Measurements from ENCODE around the gene ANGEL1.

ANGEL1 gene

DNA sequence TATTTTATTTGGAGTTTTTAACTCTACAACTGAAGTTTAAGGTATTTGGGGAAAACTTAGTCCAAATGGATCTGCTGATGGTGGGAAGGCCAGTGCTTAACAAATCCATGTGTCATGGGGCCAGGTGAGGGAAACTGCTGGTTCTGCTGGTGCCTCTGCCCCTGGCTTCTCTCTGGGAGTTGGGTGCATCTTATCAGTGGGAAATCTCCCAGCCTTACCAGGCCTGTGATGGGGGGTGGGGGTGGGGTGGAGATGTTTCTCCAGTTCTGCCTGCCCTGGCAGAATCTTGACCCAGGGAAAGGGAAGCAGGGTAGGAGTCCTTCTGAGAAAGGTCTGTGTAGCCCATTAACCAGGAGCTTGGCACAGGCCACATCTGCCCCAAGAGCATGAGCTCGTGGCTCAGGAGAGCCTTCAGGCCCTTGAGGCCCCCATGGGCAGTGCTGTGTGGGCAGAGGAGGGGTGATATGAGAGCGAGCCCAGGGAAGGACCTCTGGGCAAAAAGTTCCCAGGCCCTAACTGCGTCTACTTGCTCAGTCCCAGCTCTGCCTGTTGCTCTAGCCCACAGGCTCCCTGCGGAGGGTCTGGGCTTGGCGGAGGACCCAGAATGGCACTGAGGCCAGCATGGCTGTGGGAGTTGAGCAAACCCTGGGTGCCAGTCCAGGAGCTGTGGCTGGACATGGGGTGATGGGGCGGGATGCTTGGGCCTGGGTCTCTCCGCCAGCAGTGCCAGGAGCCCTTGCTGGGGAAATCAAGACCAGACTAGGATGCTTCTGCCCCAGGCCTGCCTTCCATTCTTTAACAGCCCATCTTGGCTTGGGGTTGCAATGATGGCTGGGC is 33.2 kb downstream of the ANGEL1 start:
- DNase-seq (ENCODE audit: low read depth in 2 of 2, low spot score in 1 of 2) = no peak

DNA sequence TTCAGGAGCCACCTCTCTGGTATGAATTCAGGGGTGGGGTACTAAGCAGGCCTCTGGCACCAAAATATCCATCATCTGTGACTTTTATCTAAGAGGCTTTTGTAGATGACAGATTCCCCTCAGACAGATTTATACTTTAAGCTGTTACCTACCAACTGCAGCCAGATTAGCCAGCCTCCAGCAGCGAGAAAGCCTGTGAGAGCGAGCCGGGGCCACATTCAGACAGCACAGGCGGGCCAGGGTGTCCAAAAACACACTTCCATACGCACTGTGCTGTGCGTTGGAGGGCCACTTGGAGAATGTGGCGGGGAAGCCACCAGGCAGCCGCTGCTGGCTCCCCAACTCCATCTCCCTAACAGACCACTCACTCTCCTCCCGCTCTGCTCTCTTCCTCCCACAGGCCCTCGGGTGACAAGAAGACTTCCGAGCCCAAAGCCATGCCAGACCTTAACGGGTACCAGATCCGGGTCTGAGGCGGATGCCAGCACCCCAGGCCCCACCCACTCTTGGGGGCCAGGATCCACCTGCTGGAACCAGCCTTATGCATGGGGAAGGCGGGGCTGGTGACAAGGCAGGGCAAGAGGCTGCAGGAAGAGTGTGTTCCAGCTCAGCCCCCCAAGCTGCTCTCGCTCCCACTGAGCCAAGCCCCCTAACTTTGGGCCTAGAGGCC is 34.0 kb downstream of the ANGEL1 start:
- no peak for DNase-seq (ENCODE audit: low read depth in 2 of 2, low spot score in 1 of 2)

DNA sequence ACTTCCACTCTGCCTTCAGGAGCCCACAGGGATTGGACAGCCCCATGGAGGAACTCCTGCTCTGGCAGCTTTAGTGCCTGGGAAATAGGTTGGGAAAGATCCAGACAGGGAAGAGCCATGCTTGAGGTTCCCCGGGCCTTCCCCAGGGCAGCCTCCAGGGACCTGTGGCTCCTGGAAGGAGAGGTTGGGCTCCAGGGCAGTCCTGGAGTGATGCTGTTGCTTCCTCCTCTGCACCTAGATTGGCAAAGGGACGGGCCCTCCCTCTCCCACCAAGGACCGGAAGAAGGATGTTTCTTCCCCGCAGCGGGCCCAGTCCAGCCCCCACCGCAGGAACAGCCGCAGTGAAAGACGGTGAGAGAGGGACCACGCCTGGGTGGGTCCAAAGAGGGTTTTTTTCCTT is 35.0 kb downstream of the ANGEL1 start:
- no peak for DNase-seq (ENCODE audit: low read depth in 2 of 2, low spot score in 1 of 2)

DNA sequence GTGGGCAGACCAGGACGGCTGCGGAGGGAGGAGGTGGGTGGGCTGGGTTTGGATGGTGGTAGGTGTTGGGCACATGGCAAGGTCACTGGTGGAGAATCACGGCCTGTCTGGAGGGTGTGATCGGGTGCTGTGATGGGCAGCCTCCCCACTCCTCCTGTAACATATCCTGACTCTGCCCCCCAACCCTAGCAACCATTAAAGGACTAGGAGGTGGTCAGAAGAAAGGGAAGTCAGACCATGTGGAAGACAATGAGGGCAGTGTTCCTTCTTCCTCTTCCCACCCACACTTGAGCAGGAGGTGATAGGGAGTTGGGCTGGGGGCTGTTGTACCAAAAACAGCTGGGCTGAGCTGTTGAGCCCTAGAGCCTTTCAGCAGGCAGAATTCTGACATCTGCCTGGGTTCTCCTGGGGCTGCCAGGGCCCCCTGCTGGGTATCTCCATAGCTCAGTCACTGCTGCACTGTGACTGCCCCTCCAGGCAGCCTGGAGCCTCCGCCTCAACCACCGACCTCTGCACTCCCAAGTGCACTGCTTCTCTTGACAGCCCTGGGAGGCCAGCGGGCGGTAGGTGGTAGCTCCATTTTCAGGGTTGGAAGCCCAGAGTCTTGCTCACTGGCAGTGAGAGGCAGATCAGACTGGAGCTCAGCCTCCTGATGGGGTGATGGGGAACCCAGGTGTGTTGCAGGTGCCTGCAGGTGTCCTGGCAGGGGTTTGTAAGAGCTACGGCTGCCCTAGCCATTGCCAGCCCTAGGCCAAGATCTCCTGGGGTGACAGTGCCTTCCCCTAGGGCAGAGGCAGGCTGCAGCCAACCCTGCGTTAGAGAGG is 36.0 kb downstream of the ANGEL1 start:
- no peak for DNase-seq (ENCODE audit: low read depth in 2 of 2, low spot score in 1 of 2)

DNA sequence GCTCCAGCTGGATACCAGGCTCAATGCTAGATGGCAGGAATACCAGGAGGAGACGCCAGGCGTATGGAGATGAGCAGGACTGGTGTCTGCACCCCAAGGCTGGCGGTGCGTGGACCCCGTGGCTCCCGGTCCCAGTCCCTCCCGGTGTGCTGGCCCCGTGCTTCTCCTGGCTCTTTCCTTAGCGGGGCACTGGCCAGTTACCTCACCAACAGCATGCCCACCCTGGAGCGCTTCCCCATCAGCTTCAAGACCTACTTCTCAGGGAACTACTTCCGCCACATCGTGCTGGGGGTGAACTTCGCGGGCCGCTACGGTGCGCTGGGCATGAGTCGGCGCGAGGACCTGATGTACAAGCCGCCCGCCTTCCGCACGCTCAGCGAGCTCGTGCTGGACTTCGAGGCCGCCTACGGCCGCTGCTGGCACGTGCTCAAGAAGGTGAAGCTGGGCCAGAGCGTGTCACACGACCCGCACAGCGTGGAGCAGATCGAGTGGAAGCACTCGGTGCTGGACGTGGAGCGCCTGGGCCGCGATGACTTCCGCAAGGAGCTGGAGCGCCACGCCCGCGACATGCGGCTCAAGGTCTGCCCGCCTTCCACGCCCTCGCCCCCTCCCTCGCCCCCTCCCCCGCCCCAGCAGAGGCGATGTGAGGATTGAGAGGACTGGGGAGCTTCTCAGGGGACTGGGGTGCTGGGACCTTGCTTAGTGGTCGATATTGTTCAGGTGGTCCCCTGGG is 36.8 kb downstream of the ANGEL1 start:
- no peak for DNase-seq (ENCODE audit: low read depth in 2 of 2, low spot score in 1 of 2)

DNA sequence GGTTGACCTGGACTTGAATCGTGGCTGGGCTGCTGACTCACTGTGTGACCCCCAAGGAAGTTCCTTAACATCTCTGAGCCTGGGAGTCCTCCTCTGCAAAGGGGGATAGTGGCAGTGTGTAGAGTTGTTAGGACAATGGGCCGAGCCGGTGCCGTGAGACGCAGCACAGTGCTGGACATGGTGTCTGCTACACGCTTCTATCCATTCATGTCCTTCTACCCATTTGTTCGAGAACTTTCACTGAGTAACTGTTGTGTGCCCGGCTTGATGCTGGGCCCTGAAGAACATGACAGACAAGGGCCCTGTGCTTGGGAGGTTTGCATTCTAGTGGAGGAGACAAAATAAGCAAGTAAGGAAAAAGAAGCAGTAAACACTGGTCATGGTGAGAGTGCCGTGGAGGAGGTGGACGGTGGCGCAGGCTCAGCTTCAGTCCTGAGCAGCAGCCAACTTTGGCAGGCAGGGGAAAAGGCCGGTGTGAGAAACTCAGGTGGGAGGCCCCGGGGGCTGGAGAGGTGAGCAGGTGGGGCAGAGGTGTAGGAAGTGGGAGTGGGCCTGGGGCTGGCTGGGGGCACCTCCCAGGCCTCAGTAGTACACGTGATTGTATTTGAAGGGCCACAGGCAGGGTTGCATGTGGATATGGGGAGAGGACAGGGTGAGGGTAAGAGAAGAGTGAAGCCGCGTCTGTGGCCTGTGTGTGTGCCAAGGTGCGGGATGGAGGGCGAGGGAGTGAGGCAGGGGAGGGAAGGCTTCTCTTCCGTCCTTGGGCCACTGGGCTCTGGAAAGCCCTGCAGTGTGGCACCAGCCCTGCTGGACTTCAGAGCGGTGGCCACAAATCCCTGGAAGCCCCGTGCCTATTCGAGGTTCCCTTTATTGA is 37.6 kb downstream of the ANGEL1 start:
- no peak for DNase-seq (ENCODE audit: low read depth in 2 of 2, low spot score in 1 of 2)

DNA sequence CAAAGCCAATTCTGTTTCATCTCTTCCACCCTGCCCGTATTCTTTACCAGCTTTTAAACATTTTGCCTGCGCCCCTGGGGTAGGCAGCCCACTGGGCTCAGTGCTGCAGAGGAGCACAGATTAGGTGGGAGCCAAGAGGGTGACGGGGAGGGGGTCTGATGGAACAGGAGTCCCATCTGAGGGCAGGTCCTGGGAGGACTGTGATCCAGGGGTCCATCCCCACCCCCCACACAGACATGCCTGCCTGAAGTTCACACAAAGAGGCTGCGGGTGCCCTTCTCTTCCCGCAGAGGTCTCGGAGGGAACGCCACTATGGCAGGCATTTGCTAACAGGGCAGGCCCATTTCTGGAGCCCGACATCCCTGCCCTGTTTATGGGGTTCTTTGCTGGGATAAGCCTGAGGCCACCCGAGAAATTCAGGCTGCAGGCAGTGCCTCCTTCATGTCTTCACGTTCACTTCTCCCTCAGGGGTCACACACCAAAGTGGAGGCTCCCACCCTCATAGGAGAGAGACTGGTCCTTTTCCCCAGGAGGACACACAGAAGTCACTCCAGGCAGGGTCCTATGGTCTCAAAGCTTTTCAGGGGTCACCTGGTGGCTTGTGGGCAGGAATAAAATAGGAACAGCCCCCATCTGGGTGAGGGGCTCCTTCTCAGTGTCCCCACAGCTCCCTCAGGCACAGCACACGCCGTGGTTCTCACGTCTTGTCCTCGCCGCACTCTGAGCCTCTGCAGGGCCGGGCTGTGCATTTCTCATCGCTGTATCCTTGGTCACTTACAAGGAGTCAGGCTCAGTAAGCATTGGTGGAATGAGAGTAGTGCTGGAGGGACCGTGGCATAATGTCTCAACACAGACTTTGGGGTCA is 38.5 kb downstream of the ANGEL1 start:
- DNase-seq (ENCODE audit: low read depth in 2 of 2, low spot score in 1 of 2) = no peak

DNA sequence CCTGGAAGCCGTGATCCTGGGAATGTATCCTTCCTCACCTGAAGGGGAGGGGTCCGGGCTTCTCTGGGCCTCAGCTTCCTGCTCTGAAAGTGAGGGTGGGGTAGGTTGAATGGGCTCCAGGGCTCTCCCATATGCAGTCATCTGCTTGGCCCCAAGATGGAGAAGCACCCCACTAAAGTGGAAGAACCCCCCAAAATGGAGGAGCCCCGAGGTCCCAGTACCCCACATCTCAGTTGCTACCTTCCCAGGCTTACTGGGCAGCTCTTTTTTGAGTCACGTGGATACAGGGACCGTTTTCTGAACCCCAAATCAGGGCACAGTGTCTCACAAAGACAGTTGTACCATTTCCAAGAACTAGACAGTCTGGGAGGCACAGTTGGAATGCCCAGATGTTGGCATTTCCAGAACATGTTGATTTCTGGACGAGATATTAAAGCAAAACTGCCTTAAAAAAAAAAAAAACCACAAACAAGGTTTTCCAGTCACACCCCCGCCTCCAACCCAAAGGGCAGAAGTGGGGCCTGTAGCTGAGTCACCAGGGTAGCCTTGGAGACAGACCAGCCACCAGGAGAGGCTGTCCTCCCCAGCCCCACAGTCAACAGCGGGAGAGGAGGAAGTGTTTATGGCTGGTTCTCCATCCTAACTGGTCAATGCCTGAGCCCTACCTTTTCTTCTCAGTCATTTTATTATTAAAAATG is 39.3 kb downstream of the ANGEL1 start:
- no peak for DNase-seq (ENCODE audit: low read depth in 2 of 2, low spot score in 1 of 2)

DNA sequence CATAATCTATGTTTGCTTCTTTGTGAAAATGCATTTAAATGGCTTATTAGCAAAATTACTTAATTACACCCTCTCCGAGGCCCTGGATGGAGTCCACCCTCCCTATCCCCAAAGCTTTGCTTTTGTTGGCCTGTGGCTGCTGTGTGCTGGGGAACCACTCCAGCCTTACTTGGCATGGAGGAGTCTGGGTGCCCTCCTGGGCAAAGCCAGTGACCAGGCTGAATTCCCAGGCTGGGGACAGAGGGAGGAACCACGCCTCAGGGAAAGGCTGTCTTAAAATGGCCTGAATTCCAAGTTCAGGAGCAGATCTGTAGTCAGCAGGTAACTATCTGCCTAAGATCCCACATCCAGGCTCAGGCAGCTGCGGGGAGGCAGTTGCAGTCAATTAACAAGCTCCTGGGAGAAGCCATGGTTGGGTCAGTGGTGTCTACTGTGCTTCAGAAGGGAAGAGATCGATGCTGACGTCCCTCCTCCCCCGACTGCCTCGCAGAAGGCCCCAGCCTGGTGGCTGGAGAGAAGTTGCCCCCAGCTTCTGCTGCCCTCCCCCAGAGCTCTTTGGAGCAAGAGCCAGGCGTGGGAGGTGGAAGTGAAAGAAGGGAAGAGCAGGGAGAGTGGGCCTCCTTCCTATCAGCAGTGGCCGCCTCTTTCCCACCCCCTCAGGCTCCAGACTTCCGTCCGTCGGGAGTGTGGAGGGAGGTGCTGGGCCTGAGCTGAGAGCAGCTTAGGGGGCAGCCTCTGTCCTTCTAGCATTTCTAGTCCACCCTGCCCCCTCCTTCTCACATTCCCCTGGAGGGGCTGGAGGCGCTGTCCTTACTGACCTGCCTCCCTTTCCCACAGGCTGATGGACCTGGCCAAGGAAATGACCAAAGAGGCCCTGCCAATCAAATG is 40.1 kb downstream of the ANGEL1 start:
- DNase-seq (ENCODE audit: low read depth in 2 of 2, low spot score in 1 of 2) = no peak

DNA sequence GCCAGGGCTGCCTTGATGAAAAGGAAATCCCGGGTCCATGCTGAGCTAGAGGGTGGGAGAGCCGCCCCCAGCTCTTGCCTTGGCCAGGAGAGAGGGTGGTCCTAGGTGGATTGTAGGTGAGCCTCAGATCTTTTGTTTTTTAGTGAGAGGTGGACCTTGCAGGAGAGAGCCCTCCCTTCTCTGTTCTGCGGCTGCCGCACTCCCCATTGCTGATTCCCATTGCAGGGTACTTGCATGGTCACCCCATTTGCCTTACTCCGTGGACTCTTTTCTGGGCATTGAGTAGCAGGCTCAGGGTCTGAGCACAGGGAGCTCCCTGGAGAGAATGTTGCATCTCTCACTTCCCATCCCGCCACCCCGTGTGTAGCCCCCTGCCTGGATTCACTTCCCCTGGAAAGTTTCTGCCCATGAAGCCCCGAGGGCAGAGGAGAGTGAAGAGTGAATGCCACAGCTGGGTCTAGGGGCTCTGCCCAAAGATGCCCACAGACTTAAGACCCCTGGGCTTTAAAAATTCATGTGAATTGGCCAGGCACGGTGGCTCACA is 41.2 kb downstream of the ANGEL1 start:
- DNase-seq (ENCODE audit: low read depth in 2 of 2, low spot score in 1 of 2) = no peak

DNA sequence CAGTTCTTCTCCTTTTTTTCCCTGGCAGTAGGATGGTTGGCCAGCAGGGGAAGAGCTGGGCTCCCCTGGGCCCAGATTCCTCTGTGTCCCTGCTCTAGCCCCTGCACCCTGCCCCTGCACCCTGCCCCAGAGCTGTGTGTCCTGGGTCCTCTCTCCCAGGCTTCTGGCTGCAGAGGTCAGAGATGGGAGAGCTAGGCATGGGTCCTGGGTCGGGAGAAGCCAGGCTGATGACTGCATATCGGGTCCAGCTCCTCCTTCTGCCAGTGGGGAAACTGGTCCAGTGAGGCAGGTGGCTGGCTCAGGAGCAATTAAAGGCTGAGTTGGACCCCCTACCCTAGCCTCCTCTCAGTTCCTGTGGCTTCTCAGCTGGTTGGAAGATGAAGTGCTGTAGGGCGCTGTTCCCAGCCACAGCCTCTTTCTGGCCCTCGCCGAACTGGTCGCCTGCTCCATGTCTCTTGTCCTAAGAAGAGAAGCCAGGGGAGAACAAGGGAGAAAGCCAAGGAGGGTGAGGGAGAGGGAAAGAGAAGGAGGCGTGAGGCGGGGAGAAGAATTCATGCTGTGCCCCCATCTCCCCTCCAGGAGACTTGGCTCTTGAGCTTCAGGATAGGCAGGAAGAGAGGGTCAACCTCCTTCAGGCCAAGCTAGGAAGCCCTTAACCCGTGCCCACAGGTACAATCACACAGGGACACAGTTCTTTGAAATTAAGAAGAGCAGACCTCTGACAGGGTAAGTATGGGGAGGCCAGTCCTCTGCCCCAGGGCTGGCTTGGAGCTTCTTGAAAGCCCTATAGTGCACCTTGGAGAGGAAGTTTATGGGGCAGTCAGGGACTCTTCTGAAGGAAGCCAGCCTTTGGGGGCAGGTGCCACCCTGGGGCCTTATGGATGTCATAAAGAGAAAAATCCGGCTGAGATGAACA is 41.9 kb downstream of the ANGEL1 start:
- no peak for DNase-seq (ENCODE audit: low read depth in 2 of 2, low spot score in 1 of 2)

DNA sequence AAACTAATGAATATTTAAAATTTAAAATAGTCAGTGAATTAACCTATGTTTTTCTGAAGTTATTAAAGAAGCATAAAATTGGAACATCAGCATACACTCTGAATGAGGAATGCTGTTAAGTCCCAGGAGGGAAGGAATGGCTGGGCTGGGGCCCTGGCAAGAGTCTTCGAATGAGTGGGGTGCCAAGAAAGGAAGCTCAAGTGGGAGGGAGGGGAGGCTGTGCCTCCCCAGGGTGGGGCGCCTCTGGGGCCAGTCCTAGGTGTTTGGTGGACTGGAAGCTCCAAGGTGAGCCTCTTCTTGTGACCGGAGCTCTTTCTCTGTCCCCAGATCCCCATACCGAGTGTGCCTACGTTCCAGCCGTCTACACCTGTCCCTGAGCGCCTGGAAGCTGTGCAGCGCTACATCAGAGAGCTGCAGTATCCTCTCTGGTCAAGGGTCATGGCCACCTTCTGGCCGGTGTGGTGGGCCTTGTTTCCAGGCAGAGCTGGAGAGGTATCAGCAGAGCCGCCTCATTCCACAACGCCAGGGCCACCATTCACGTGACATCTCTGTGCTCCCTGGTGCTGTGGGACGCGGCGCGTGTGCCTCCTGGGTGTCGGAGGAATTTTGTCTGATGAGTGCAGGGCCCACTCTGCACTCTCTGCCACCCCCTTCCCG is 42.9 kb downstream of the ANGEL1 start:
- no peak for DNase-seq (ENCODE audit: low read depth in 2 of 2, low spot score in 1 of 2)

DNA sequence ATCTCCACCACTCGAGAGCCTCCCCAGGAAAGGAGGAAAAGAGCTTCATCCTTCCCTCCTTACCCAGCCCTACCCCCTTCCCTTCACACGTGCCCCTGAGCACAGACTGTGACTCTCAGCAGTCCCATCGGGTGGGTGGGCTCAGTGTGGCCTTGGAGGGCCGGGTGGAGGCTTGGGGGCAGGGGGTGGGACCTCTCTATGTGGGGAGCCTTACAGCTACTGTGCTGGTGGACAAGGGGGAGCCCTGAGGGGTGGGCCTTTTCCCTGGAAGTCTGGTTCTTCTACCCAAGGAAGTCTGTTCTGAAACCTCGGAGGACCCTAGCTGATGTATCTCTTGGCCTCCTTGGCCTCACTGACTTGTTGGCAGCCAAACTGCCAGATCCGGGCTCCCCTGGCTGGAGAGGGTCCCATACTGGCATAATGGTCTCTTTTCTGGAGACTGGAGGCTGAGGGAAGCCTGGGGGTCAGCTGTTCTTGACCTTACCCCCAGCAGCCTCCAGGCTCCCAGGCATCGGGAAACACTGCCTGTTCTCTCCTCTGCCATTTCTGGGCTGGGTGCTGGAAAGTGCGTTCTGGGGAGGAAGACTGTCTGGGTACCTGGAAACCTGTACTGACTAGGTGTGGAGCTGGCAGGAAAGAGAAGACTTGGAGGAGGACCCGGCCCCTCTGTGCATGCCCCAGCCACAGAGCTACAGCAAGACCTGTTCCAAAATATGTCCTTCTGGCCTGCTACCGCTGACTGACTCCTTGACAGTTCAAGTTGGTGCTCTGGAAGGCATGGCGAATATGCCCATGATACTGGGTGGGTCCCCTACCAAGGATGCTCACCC is 43.8 kb downstream of the ANGEL1 start:
- no peak for DNase-seq (ENCODE audit: low read depth in 2 of 2, low spot score in 1 of 2)

DNA sequence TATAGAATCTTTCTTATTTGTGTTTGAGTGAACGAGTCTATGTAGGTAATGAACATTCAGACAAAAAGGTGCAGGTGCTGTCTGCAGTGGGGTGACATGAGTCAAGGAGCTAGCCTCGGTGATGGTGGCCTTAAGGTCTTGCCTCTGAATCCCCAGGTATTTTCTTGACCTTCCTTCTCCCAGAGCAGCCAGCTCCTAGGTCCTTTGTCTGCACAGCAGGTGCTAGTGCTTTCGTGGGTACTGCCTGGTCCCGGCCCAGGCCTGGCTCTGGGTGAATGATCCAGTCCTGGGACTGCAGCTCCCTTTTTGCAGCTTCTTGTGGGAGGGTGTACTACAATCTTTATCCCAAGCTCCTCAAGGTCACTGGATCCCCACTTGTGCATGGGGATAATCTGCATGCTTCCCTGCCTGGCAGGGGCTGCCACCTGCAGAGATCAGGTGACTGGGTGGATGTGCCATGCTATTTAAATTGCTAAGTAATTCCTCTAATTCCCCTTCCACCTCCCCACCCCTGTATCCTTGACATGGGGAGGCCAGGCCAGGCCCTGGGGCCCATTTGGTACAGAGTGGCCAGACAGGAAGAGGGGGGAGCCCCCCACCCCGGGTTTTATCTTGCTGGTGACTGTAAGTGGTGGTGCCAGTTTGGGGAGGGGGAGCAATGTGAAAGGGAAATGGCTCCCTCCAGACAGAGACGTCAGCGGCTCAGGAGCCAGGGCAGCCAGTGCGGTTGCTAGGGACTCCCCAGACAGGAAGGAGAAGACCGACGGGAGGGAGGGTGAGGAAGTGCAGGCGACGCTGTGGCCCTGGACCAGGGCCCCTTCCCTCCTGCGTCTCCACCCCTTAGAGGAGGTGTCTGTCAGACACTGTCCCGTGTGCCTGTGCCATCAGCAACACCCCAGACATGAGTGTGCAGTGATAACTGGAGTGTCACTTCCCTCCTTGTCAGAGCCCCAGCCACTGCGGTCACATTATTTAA is 44.7 kb downstream of the ANGEL1 start:
- DNase-seq (ENCODE audit: low read depth in 2 of 2, low spot score in 1 of 2) = peak in 1 of 2 donors; percentile 5
